D721Med (cell line): ENCODE results near the gene LGMN.

Source experiments
- DNase-seq: peaks from one replicate; pipeline ENCODE4 v3.0.0; 2011; ENCODE audit warnings: low spot score; ENCODE audit not compliant: insufficient read length
- FAIRE-seq: peaks from 2 replicates; lab custom pipeline; 2011; peaks lifted over from hg19 to GRCh38; lab: Jason Lieb, UNC
- CTCF ChIP-seq: IDR thresholded peaks from 2 replicates; pipeline ENCODE4 v1.5.1; 2012; ENCODE audit warnings: mild to moderate bottlenecking, control low read depth; ENCODE audit not compliant: insufficient read depth; ENCODE audit errors: missing control alignments

The LGMN gene

GRCh38 chr14:92747701-92748258, 647 bp downstream of the LGMN start:
- DNase-seq (no peak), FAIRE-seq (no peak)
- TF ChIP-seq CTCF, result no peak

GRCh38 chr14:92744198-92744597, 4.2 kb downstream of the LGMN start:
- no peak for TF ChIP-seq CTCF
- DNase-seq (no peak), FAIRE-seq (no peak)

- DNase-seq (no peak), FAIRE-seq (no peak)
- no peak for TF ChIP-seq CTCF
Observed at GRCh38 chr14:92740440-92740839, 8.0 kb downstream of the LGMN start.

- no peak for TF ChIP-seq CTCF
- FAIRE-seq, result no peak
- DNase-seq, result no peak
Observed at GRCh38 chr14:92737619-92738188, 10.7 kb downstream of the LGMN start.

- FAIRE-seq (no peak), DNase-seq (no peak)
- TF ChIP-seq CTCF, result no peak
Observed at GRCh38 chr14:92737206-92737605, 11.2 kb downstream of the LGMN start.

- DNase-seq (no peak), FAIRE-seq (no peak)
- TF ChIP-seq CTCF, result no peak
Observed at GRCh38 chr14:92735344-92735743, 13.1 kb downstream of the LGMN start.

- FAIRE-seq (no peak), DNase-seq (no peak)
- no peak for TF ChIP-seq CTCF
Observed at GRCh38 chr14:92734618-92735017, 13.8 kb downstream of the LGMN start.
